ENCODE results near the gene CA7. TPM values are rescaled to one million over a fixed set of nuclear protein-coding genes. Genes with fewer than 3 reads are reported as not detected.
"Not testable (repeated sequence)": the region's sequence is repeated elsewhere in the genome, so short reads cannot be mapped to it uniquely, and the experiment has no call there.

CA7 gene
- total RNA-seq, 3 donors from 2014 or later = 59.3 to 253 (median 131) TPM

GRCh38 chr16:66869424-66869823 is 25.2 kb downstream of the CA7 start:
- DNase-seq (peak in 1 of 3 donors; percentile 27), ATAC-seq (no peak)
- intact Hi-C loops (cut with DNase I, micrococcal nuclease) = loop anchor here in 1 of 2 donors (5.0 kb wide), 1 partner anchor 462 kb away; no protein-coding TSS in a partner anchor
- Histone ChIP-seq H3K9me3 (no peaks in the 10 kb centered on the region), H3K4me1 (ENCODE audit: low read depth) (peaks cover 8% of the 10 kb centered on the region), H3K4me3 (no peak overlapping the region), H3K36me3 (ENCODE audit: low read depth) (no peaks in the 10 kb centered on the region)
- no peak for TF ChIP-seq CTCF (IDR thresholded peaks at IDR 0.05)

GRCh38 chr16:66871363-66871762 is 27.1 kb downstream of the CA7 start:
- DNase-seq (peak in 2 of 3 donors; percentile 25 to 37), ATAC-seq (peak; percentile 22)
- H3K9me3 ChIP-seq; intact Hi-C loops (cut with DNase I, micrococcal nuclease); H3K4me1 ChIP-seq (ENCODE audit: low read depth); H3K4me3 ChIP-seq; H3K36me3 ChIP-seq (ENCODE audit: low read depth): not testable (repeated sequence)

GRCh38 chr16:66871840-66872239 is 27.6 kb downstream of the CA7 start:
- H3K9me3 ChIP-seq = no peaks in the 10 kb centered on the region
- no peak overlapping the region for H3K4me3 ChIP-seq
- peak; percentile 82 for ATAC-seq
- peaks cover 8% of the 10 kb centered on the region for H3K4me1 ChIP-seq (ENCODE audit: low read depth)
- intact Hi-C loops (cut with DNase I, micrococcal nuclease) = no loop called here
- TF ChIP-seq CTCF (IDR thresholded peaks at IDR 0.05) = no peak
- no peaks in the 10 kb centered on the region for H3K36me3 ChIP-seq (ENCODE audit: low read depth)
- DNase-seq = peak; percentile 76 to 85 (median 80)

GRCh38 chr16:66872559-66872942 is 28.3 kb downstream of the CA7 start:
- Histone ChIP-seq H3K4me1 (ENCODE audit: low read depth) (peaks cover 8% of the 10 kb centered on the region), H3K36me3 (ENCODE audit: low read depth) (no peaks in the 10 kb centered on the region), H3K4me3 (no peak overlapping the region), H3K9me3 (no peaks in the 10 kb centered on the region)
- no peak for DNase-seq
- TF ChIP-seq CTCF (IDR thresholded peaks at IDR 0.05) = no peak
- intact Hi-C loops (cut with DNase I, micrococcal nuclease) = no loop called here
- ATAC-seq = peak; percentile 20

GRCh38 chr16:66872943-66873684 is 28.9 kb downstream of the CA7 start:
- intact Hi-C loops (cut with DNase I, micrococcal nuclease) = no loop called here
- Histone ChIP-seq H3K4me1 (ENCODE audit: low read depth) (peaks cover 8% of the 10 kb centered on the region), H3K9me3 (no peaks in the 10 kb centered on the region), H3K36me3 (ENCODE audit: low read depth) (no peaks in the 10 kb centered on the region), H3K4me3 (no peak overlapping the region)
- TF ChIP-seq CTCF (IDR thresholded peaks at IDR 0.05) = peak; percentile 92
- DNase-seq (peak; percentile 93 to 95 (median 94)), ATAC-seq (peak; percentile 87)

- H3K9me3 ChIP-seq = no peaks in the 10 kb centered on the region
- no peak for TF ChIP-seq CTCF (IDR thresholded peaks at IDR 0.05)
- H3K36me3 ChIP-seq (ENCODE audit: low read depth) = no peaks in the 10 kb centered on the region
- intact Hi-C loops (cut with DNase I, micrococcal nuclease) = no loop called here
- ATAC-seq (no peak), DNase-seq (no peak)
- H3K4me3 ChIP-seq = no peak overlapping the region
- H3K4me1 ChIP-seq (ENCODE audit: low read depth) = peaks cover 8% of the 10 kb centered on the region
These were observed 29.5 kb downstream of the CA7 start for GRCh38 chr16:66873685-66874055.

Data from mucosa of descending colon (tissue), 3 donors.